Tibial nerve (tissue), 4 donors: Measurements from ENCODE around the gene SCGN.

Source experiments
- CTCF ChIP-seq, 5 experiments: fragments of 200-600 bp in 3 of 5; fragments of 450-650 bp in 2 of 5; sonication (generic) in 3 of 5; IDR thresholded peaks; one replicate each; pipeline ENCODE4 v1.5.1; 2016 to 2019; ENCODE audit warnings: antibody characterized with exemption in 5 of 5, mild to moderate bottlenecking in 3 of 5, moderate library complexity in 2 of 5
- EP300 ChIP-seq, 2 donors: sonication (generic); formaldehyde crosslinking; IDR thresholded peaks; one replicate each; pipeline ENCODE4 v1.6.1; 2017; ENCODE audit warnings: antibody characterized with exemption in 2 of 2, mild to moderate bottlenecking in 1 of 2
- POLR2A ChIP-seq, 2 donors: fragments of 450-650 bp; IDR thresholded peaks; one replicate each; pipeline ENCODE4 v1.6.1; 2017; ENCODE audit warnings: antibody characterized with exemption in 2 of 2, mild to moderate bottlenecking in 2 of 2, moderate library complexity in 2 of 2

GRCh38 chr6:25710287-25710686, 58.3 kb downstream of the SCGN start:
- TF ChIP-seq CTCF (IDR thresholded peaks at IDR 0.05), result no peak
- TF ChIP-seq POLR2A (IDR thresholded peaks at IDR 0.05), result no peak
- TF ChIP-seq EP300 (IDR thresholded peaks at IDR 0.05), result no peak
